Tibial nerve (tissue), 4 donors: ENCODE data around the gene TTLL13. TPM values are rescaled to one million over a fixed set of nuclear protein-coding genes. Genes with fewer than 3 reads are reported as not detected.

Experiments used
- DNase-seq, 2 donors: peaks; one replicate each; pipeline ENCODE4 v3.0.0-alpha.2; 2019; ENCODE audit warnings: low spot score in 2 of 2
- H3K27ac ChIP-seq, 4 donors: fragments of 200-600 bp; sonication (generic) in 3 of 4; one replicate each; pipeline ENCODE4 v1.5.1; 2017 to 2019; ENCODE audit warnings: mild to moderate bottlenecking in 1 of 4
- H3K27me3 ChIP-seq, 2 donors: fragments of 200-600 bp; sonication (generic) in 1 of 2; one replicate each; pipeline versions ENCODE4 v1.5.1 to v1.6.0; 2017 to 2019
- H3K36me3 ChIP-seq, 3 donors: fragments of 200-600 bp; sonication (generic); one replicate each; pipeline ENCODE4 v1.5.1; 2018 to 2019
- H3K4me1 ChIP-seq, 4 donors: fragments of 200-600 bp; sonication (generic) in 3 of 4; one replicate each; pipeline ENCODE4 v1.5.1; 2017 to 2019
- H3K4me3 ChIP-seq, 4 donors: fragments of 200-600 bp; sonication (generic) in 3 of 4; one replicate each; pipeline ENCODE4 v1.5.1; 2017 to 2019; ENCODE audit warnings: mild to moderate bottlenecking in 1 of 4, moderate library complexity in 1 of 4
- H3K9me3 ChIP-seq, 4 donors: fragments of 200-600 bp; sonication (generic) in 3 of 4; one replicate each; pipeline ENCODE4 v1.5.1; 2017 to 2019
- CTCF ChIP-seq, 5 experiments: fragments of 200-600 bp in 3 of 5; fragments of 450-650 bp in 2 of 5; sonication (generic) in 3 of 5; IDR thresholded peaks; one replicate each; pipeline ENCODE4 v1.5.1; 2016 to 2019; ENCODE audit warnings: antibody characterized with exemption in 5 of 5, mild to moderate bottlenecking in 3 of 5, moderate library complexity in 2 of 5
- EP300 ChIP-seq, 2 donors: sonication (generic); formaldehyde crosslinking; IDR thresholded peaks; one replicate each; pipeline ENCODE4 v1.6.1; 2017; ENCODE audit warnings: antibody characterized with exemption in 2 of 2, mild to moderate bottlenecking in 1 of 2
- POLR2A ChIP-seq, 2 donors: fragments of 450-650 bp; IDR thresholded peaks; one replicate each; pipeline ENCODE4 v1.6.1; 2017; ENCODE audit warnings: antibody characterized with exemption in 2 of 2, mild to moderate bottlenecking in 2 of 2, moderate library complexity in 2 of 2
- WGBS, 2 donors: methylation state at CpG; one replicate each; pipeline ENCODE4 v1.1.5; 2018; 5-methylcytosine and 5-hydroxymethylcytosine counted together
- total RNA-seq, 4 donors: library from RNA; depleted of rRNA; stranded (reverse); fragments of >200 nt; gene quantifications; one replicate each; pipeline ENCODE4 v1.1.0, GENCODE V29; 2016

The TTLL13 gene
- total RNA-seq, 4 donors from 2014 or later: 0.60 TPM; not detected in 3

GRCh38 chr15:90261811-90262210, 12.5 kb downstream of the TTLL13 start:
- Histone ChIP-seq H3K27me3 (no peaks in the 10 kb centered on the region), H3K36me3 (no peaks in the 10 kb centered on the region), H3K4me3 (no peak overlapping the region), H3K27ac (no peak overlapping the region), H3K4me1 (peaks cover 0 to 14% (median 13%) of the 10 kb centered on the region in 4 donors), H3K9me3 (no peaks in the 10 kb centered on the region)
- 84 to 92% methylated on average over 5 of the region's 5 CpGs for WGBS, 2 donors
- no peak for TF ChIP-seq POLR2A (IDR thresholded peaks at IDR 0.05)
- no peak for TF ChIP-seq CTCF (IDR thresholded peaks at IDR 0.05)
- no peak for TF ChIP-seq EP300 (IDR thresholded peaks at IDR 0.05)
- no peak for DNase-seq

- WGBS, 2 donors: 71 to 73% methylated on average over 5 of the region's 5 CpGs
- Histone ChIP-seq H3K36me3 (peaks cover 0 to 5% (median 0%) of the 10 kb centered on the region in 3 donors), H3K27me3 (no peaks in the 10 kb centered on the region), H3K27ac (no peak overlapping the region), H3K9me3 (no peaks in the 10 kb centered on the region), H3K4me3 (no peak overlapping the region), H3K4me1 (peaks cover 0 to 20% (median 19%) of the 10 kb centered on the region in 4 donors)
- TF ChIP-seq EP300 (IDR thresholded peaks at IDR 0.05) (no peak), CTCF (IDR thresholded peaks at IDR 0.05) (no peak), POLR2A (IDR thresholded peaks at IDR 0.05) (no peak)
- no peak for DNase-seq
Observed at GRCh38 chr15:90262426-90262825, 13.1 kb downstream of the TTLL13 start.

GRCh38 chr15:90264671-90265070, 15.3 kb downstream of the TTLL13 start:
- DNase-seq: no peak
- Histone ChIP-seq H3K36me3 (peaks cover 0 to 15% (median 0%) of the 10 kb centered on the region in 3 donors), H3K4me1 (peaks cover 0 to 41% (median 37%) of the 10 kb centered on the region in 4 donors), H3K27me3 (no peaks in the 10 kb centered on the region), H3K4me3 (peak overlapping the region; percentile 64 to 85 (median 80)), H3K27ac (peak overlapping the region; percentile 84 to 95 (median 93)), H3K9me3 (no peaks in the 10 kb centered on the region)
- WGBS, 2 donors: 22 to 58% methylated on average over 4 of the region's 4 CpGs
- TF ChIP-seq CTCF (IDR thresholded peaks at IDR 0.05) (no peak), EP300 (IDR thresholded peaks at IDR 0.05) (no peak), POLR2A (IDR thresholded peaks at IDR 0.05) (no peak)

GRCh38 chr15:90265271-90266060, 16.1 kb downstream of the TTLL13 start, which contains the start of gene NGRN:
Gene NGRN, plus strand, starts transcription at chr15:90265672. Its CDS starts 41 bp downstream, at chr15:90265713.
- TF ChIP-seq CTCF (IDR thresholded peaks at IDR 0.05): peak in 1 of 5 experiments; percentile 19
- peak; percentile 83 to 91 for TF ChIP-seq POLR2A (IDR thresholded peaks at IDR 0.05)
- peak; percentile 58 to 98 for TF ChIP-seq EP300 (IDR thresholded peaks at IDR 0.05)
- Histone ChIP-seq H3K27ac (peak within 1 kb of the TSS; percentile 84 to 95 (median 93)), H3K4me1 (peaks cover 0 to 48% (median 43%) of the 10 kb centered on the region in 4 donors), H3K9me3 (no peaks in the 10 kb centered on the region), H3K36me3 (peaks cover 0 to 23% (median 2%) of the 10 kb centered on the region in 3 donors), H3K4me3 (peak within 1 kb of the TSS; percentile 64 to 85 (median 80)), H3K27me3 (no peaks in the 10 kb centered on the region)
- DNase-seq: peak; percentile 80 to 88
- 0% methylated on average over 13 to 24 of the region's 59 CpGs for WGBS, 2 donors

- TF ChIP-seq EP300 (IDR thresholded peaks at IDR 0.05) (no peak), CTCF (IDR thresholded peaks at IDR 0.05) (no peak), POLR2A (IDR thresholded peaks at IDR 0.05) (no peak)
- Histone ChIP-seq H3K4me3 (peak overlapping the region; percentile 64 to 85 (median 80)), H3K27ac (peak overlapping the region; percentile 84 to 95 (median 93)), H3K36me3 (peaks cover 0 to 29% (median 7%) of the 10 kb centered on the region in 3 donors), H3K9me3 (no peaks in the 10 kb centered on the region), H3K27me3 (no peaks in the 10 kb centered on the region), H3K4me1 (peaks cover 0 to 48% (median 43%) of the 10 kb centered on the region in 4 donors)
- DNase-seq: peak in 1 of 2 donors; percentile 31
- WGBS, 2 donors: 1% methylated on average over 16 of the region's 16 CpGs
Observed at GRCh38 chr15:90266061-90266431, 16.7 kb downstream of the TTLL13 start.
